Osteocyte (in vitro differentiated cells): Measurements from ENCODE around the gene ZBTB11. TPM values are rescaled to one million over a fixed set of nuclear protein-coding genes. Genes with fewer than 3 reads are reported as not detected.
A peak's percentile ranks its signal among the peaks of the same experiment; 100 is the strongest.

ENCODE experiments used
- DNase-seq: peaks from one replicate; pipeline ENCODE4 v3.0.0; 2021; ENCODE audit warnings: mixed read lengths; ENCODE audit not compliant: unreplicated experiment; ENCODE audit errors: extremely low spot score
- H3K27ac Mint-ChIP-seq: one replicate; pipeline ENCODE4 v1.8.0; 2021; ENCODE audit warnings: mild to moderate bottlenecking, mixed read lengths; ENCODE audit not compliant: unreplicated experiment
- H3K27me3 Mint-ChIP-seq: one replicate; pipeline ENCODE4 v1.8.0; 2021; ENCODE audit warnings: mixed read lengths; ENCODE audit not compliant: unreplicated experiment
- H3K36me3 Mint-ChIP-seq: one replicate; pipeline ENCODE4 v1.8.0; 2021; ENCODE audit warnings: mixed read lengths; ENCODE audit not compliant: unreplicated experiment
- H3K4me1 Mint-ChIP-seq: one replicate; pipeline ENCODE4 v1.8.0; 2021; ENCODE audit warnings: mixed read lengths; ENCODE audit not compliant: unreplicated experiment
- H3K4me3 Mint-ChIP-seq: one replicate; pipeline ENCODE4 v1.8.0; 2021; ENCODE audit warnings: mild to moderate bottlenecking, moderate library complexity, mixed read lengths; ENCODE audit not compliant: unreplicated experiment
- H3K9me3 Mint-ChIP-seq: one replicate; pipeline ENCODE4 v1.8.0; 2021; ENCODE audit warnings: mixed read lengths; ENCODE audit not compliant: unreplicated experiment
- long read RNA-seq: library from polyadenylated mRNA; unstranded; transcript quantifications from one replicate; pipeline ENCODE4 v2.0.0, GENCODE V29; 2021
- total RNA-seq: library from RNA; stranded (reverse); gene quantifications from 2 replicates; pipeline ENCODE4 v1.2.1, GENCODE V29; 2021
- TF ChIP-seq, protein P1 (sequence below): fragments of 200-600 bp; sonication (generic); IDR thresholded peaks from 2 replicates; pipeline ENCODE4 v1.5.0; 2021; ENCODE audit warnings: antibody characterized with exemption, mild to moderate bottlenecking, moderate library complexity

The ZBTB11 gene
- total RNA-seq = 15.3 and 18.2 TPM in 2 replicates
- long read RNA-seq, full-length matches to known transcripts = 14 of 39 reads
- long read RNA-seq, partial matches to known transcripts = 23 of 39 reads
- long read RNA-seq, other reads (novel, unspliced or antisense) = 2 of 39 reads

DNA sequence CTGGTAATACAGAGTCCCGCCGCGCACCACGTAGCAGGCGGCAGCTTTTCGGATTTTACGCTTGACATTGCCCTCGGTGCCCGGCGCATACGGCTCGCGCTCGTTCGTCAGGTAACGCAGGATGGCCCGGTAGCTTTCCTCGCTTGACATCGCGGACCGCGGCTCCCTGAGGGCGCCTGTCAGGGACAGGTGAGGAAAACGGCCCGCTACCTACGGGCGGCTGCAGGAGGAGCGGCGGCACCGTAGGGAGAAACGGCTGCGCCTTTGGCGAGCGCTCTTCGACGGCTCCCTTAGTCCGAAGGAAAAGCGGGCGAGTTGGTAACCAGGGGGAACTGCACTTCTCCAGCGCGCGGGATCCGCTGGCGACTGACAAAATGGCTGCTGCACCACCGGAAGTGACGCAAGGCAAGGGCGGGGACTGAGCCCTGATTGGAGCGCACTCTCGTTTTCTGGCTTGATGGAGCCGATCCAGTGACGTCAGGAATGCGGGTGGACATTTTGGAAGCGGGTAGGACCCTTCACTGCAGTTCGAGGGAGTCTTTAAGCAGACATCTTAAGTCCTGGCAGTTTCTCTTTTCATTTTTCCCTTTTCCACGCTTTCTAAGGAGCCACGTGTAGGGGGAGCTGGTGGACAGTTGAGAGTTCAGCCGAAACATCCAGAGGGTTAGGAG is at the start of gene ZBTB11:
ZBTB11 (minus strand) TSS at position 368 of the 671 bp plus-strand sequence; CDS start at position 150, 218 bp downstream.
- peaks cover 33% of the 10 kb centered on the region for H3K4me1 Mint-ChIP-seq
- TF ChIP-seq, protein P1, sequence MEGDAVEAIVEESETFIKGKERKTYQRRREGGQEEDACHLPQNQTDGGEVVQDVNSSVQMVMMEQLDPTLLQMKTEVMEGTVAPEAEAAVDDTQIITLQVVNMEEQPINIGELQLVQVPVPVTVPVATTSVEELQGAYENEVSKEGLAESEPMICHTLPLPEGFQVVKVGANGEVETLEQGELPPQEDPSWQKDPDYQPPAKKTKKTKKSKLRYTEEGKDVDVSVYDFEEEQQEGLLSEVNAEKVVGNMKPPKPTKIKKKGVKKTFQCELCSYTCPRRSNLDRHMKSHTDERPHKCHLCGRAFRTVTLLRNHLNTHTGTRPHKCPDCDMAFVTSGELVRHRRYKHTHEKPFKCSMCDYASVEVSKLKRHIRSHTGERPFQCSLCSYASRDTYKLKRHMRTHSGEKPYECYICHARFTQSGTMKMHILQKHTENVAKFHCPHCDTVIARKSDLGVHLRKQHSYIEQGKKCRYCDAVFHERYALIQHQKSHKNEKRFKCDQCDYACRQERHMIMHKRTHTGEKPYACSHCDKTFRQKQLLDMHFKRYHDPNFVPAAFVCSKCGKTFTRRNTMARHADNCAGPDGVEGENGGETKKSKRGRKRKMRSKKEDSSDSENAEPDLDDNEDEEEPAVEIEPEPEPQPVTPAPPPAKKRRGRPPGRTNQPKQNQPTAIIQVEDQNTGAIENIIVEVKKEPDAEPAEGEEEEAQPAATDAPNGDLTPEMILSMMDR = peak; percentile 64
- H3K27me3 Mint-ChIP-seq = no peaks in the 10 kb centered on the region
- peaks cover 21% of the 10 kb centered on the region for H3K36me3 Mint-ChIP-seq
- peak within 1 kb of the TSS; percentile 97 for H3K27ac Mint-ChIP-seq
- DNase-seq = peak; percentile 99
- H3K4me3 Mint-ChIP-seq = peak within 1 kb of the TSS; percentile 90
- no peaks in the 10 kb centered on the region for H3K9me3 Mint-ChIP-seq

GRCh38 chr3:101725890-101726275 is 49.0 kb upstream of the ZBTB11 start:
- Mint-ChIP-seq H3K27ac (peak overlapping the region; percentile 95), H3K9me3 (no peaks in the 10 kb centered on the region), H3K27me3 (no peaks in the 10 kb centered on the region), H3K4me1 (peaks cover 22% of the 10 kb centered on the region), H3K36me3 (peaks cover 9% of the 10 kb centered on the region), H3K4me3 (peak overlapping the region; percentile 96)
- no peak for DNase-seq
- TF ChIP-seq, protein P1 = no peak

GRCh38 chr3:101725194-101725889 is 48.4 kb upstream of the ZBTB11 start:
- H3K36me3 Mint-ChIP-seq = peaks cover 6% of the 10 kb centered on the region
- no peak for DNase-seq
- TF ChIP-seq, protein P1 = no peak
- no peaks in the 10 kb centered on the region for H3K9me3 Mint-ChIP-seq
- H3K27ac Mint-ChIP-seq = peak overlapping the region; percentile 95
- no peaks in the 10 kb centered on the region for H3K27me3 Mint-ChIP-seq
- peaks cover 22% of the 10 kb centered on the region for H3K4me1 Mint-ChIP-seq
- peak overlapping the region; percentile 96 for H3K4me3 Mint-ChIP-seq

GRCh38 chr3:101724329-101725193 is 47.6 kb upstream of the ZBTB11 start, which contains the start of gene CEP97:
CEP97 (plus strand) TSS chr3:101724614; CDS start chr3:101724677, 63 bp downstream.
- TF ChIP-seq, protein P1 = no peak
- H3K27me3 Mint-ChIP-seq = no peaks in the 10 kb centered on the region
- no peaks in the 10 kb centered on the region for H3K9me3 Mint-ChIP-seq
- peak within 1 kb of the TSS; percentile 95 for H3K27ac Mint-ChIP-seq
- peaks cover 22% of the 10 kb centered on the region for H3K4me1 Mint-ChIP-seq
- H3K4me3 Mint-ChIP-seq = peak within 1 kb of the TSS; percentile 96
- DNase-seq = peak; percentile 95
- H3K36me3 Mint-ChIP-seq = peaks cover 4% of the 10 kb centered on the region
